ENCODE data around the gene SNX9. TPM values are rescaled to one million over a fixed set of nuclear protein-coding genes. Genes with fewer than 3 reads are reported as not detected.

The SNX9 gene
- total RNA-seq, 2 donors from 2014 or later = 37.3 to 81.7 TPM

DNA sequence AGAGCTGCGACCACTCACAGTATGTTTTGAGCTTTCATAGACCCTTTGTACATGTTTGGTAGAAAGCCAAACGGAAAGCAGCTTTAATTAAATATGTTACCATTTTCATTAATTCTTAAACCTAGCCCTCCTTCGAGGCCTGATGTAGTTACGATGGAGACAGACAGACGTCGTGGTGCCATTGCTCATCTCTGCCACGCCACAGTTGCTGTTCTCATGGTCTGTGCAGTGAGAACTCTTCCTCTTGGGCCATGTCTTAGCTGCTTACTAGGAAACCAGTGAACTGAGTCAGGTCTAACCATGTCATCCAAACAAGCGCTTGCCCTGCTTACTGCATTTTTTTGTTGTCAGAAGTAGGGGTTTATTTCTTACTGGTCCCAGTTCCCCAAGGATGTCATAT lies 62.8 kb downstream of the SNX9 start:
- no peak overlapping the region for H3K27ac ChIP-seq
- H3K36me3 ChIP-seq = no peaks in the 10 kb centered on the region
- no peak for TF ChIP-seq CTCF (IDR thresholded peaks at IDR 0.05)
- H3K9ac ChIP-seq (ENCODE audit: low read depth in 2 of 2, low read length in 2 of 2) = no peak overlapping the region
- H3K4me3 ChIP-seq = no peak overlapping the region
- no peaks in the 10 kb centered on the region for H3K4me1 ChIP-seq
- intact Hi-C loops (cut with DNase I) = no loop called here
- no peak for DNase-seq
- H3K9me3 ChIP-seq = no peaks in the 10 kb centered on the region
- no peaks in the 10 kb centered on the region for H3K27me3 ChIP-seq

GRCh38 chr6:157887892-157888291 lies 64.8 kb downstream of the SNX9 start:
- no peak overlapping the region for H3K9ac ChIP-seq (ENCODE audit: low read depth in 2 of 2, low read length in 2 of 2)
- no peaks in the 10 kb centered on the region for H3K4me1 ChIP-seq
- no peak overlapping the region for H3K27ac ChIP-seq
- no peaks in the 10 kb centered on the region for H3K27me3 ChIP-seq
- no peak for DNase-seq
- H3K4me3 ChIP-seq = no peak overlapping the region
- no peak for TF ChIP-seq CTCF (IDR thresholded peaks at IDR 0.05)
- intact Hi-C loops (cut with DNase I) = no loop called here
- no peaks in the 10 kb centered on the region for H3K9me3 ChIP-seq
- H3K36me3 ChIP-seq = no peaks in the 10 kb centered on the region

GRCh38 chr6:157891544-157892362 lies 68.7 kb downstream of the SNX9 start:
- H3K4me1 ChIP-seq = no peaks in the 10 kb centered on the region
- no peaks in the 10 kb centered on the region for H3K36me3 ChIP-seq
- no peak for DNase-seq
- H3K27ac ChIP-seq = no peak overlapping the region
- no peak overlapping the region for H3K4me3 ChIP-seq
- H3K27me3 ChIP-seq = no peaks in the 10 kb centered on the region
- TF ChIP-seq CTCF (IDR thresholded peaks at IDR 0.05) = no peak
- intact Hi-C loops (cut with DNase I) = no loop called here
- H3K9me3 ChIP-seq = no peaks in the 10 kb centered on the region
- no peak overlapping the region for H3K9ac ChIP-seq (ENCODE audit: low read depth in 2 of 2, low read length in 2 of 2)

- H3K27ac ChIP-seq = no peak overlapping the region
- H3K9me3 ChIP-seq = no peaks in the 10 kb centered on the region
- intact Hi-C loops (cut with DNase I) = no loop called here
- no peak for TF ChIP-seq CTCF (IDR thresholded peaks at IDR 0.05)
- no peaks in the 10 kb centered on the region for H3K4me1 ChIP-seq
- no peak for DNase-seq
- no peaks in the 10 kb centered on the region for H3K27me3 ChIP-seq
- no peak overlapping the region for H3K4me3 ChIP-seq
- H3K36me3 ChIP-seq = no peaks in the 10 kb centered on the region
- no peak overlapping the region for H3K9ac ChIP-seq (ENCODE audit: low read depth in 2 of 2, low read length in 2 of 2)
Measured at GRCh38 chr6:157892363-157892877, 69.4 kb downstream of the SNX9 start.

- H3K36me3 ChIP-seq = no peaks in the 10 kb centered on the region
- no peak overlapping the region for H3K9ac ChIP-seq (ENCODE audit: low read depth in 2 of 2, low read length in 2 of 2)
- intact Hi-C loops (cut with DNase I) = no loop called here
- TF ChIP-seq CTCF (IDR thresholded peaks at IDR 0.05) = no peak
- no peak overlapping the region for H3K27ac ChIP-seq
- H3K9me3 ChIP-seq = no peaks in the 10 kb centered on the region
- H3K4me1 ChIP-seq = no peaks in the 10 kb centered on the region
- H3K27me3 ChIP-seq = no peaks in the 10 kb centered on the region
- no peak overlapping the region for H3K4me3 ChIP-seq
- no peak for DNase-seq
Measured at GRCh38 chr6:157893238-157893637, 70.2 kb downstream of the SNX9 start.
